HG02884 (cell line): ENCODE results near the gene TRAF3.
"Not testable (repeated sequence)": the region's sequence is repeated elsewhere in the genome, so short reads cannot be mapped to it uniquely, and the experiment has no call there.

Source experiments
- ATAC-seq: cut with Tn5 transposase; IDR thresholded peaks from one replicate; pipeline ENCODE4 v1.9.1; 2021; ENCODE audit warnings: mild to moderate bottlenecking, moderate library complexity; ENCODE audit not compliant: unreplicated experiment

The TRAF3 gene

GRCh38 chr14:102804858-102805257 lies 27.6 kb downstream of the TRAF3 start:
- ATAC-seq, result no peak

DNA sequence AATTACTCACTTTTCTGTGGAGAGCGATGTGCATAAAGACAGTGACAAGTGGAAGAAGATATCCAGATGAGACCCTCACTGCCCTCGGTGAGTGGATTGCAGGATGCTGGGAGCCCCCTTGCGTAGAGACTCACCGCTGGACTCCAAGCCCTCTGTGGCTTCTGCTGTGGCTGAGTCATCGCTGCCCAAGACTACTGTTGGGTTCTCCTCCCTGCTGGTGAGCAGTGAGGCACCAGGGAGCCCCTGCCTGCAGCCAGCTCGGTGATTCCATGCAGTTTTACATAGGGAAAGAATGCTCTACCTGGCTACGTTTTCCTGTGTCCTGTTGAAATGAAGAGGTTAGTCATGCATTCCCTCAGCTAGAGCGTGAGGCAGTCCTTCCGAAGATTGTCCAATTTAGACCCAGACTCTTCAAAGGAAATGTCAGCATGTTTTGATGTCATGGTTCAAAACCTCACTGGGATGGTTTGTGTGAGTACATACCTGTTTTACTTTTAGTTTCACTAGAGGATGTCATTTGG lies 28.2 kb downstream of the TRAF3 start:
- no peak for ATAC-seq

DNA sequence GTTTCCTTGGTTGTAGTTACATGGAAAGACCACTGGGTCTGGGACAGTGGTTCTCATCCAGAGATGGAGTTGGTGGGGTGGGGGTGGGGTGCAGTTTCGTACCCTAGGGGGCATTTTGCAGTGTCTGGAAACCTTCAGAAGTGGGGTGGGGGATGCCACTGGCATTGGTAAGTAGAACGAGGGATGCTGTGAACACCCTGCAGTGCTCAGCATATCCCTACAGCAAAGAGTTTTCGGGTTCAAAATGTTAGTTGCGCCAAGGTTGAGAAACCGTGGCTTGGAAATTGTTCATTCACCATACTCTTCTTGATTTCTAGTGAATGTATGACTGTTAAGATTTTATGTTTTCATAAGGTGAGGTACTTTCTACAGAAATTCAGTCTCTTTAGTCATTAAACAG lies 28.7 kb downstream of the TRAF3 start:
- ATAC-seq, result no peak

DNA sequence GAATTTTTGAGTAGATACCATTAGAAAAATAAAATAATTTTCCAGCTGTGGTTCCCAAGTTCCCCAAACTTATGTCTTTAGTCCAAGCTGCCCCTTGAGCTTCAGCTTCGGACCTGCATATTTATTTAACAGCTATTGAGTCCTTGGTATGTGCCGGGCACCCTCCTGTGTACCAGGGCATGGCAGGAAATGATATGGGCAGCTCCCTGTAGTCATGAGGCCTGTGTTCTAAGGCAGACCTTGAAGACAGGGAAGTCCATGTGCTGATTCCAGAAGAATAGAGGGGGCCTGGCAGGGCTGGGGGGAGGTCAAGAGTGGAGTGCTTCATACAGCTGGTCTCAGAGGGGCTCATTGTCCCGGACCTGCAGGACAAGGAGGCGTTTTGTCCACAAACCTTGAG lies 29.2 kb downstream of the TRAF3 start:
- ATAC-seq, result no peak

DNA sequence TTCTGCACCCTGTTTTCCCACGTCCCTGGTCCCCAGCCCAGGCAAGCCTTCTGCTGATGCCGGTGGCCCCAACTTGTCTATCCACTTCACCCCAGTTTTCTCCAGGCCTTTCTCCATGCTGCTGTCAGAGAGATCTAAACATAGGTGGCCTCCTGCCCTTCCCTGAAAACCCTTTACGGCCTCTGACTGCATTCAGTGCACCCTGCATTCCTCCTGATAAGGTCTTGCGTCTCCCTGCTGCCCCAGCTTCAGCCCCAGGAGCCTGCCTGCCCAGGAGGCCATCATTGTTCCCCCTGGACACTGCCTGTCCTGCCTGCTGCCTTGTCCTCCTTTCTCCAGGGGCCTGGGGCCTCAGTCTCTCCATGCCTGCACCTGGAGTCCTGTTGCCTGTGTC lies 29.8 kb downstream of the TRAF3 start:
- no peak for ATAC-seq

- no peak for ATAC-seq
Measured at GRCh38 chr14:102809870-102810269, 32.6 kb downstream of the TRAF3 start.

- no peak for ATAC-seq
Measured at GRCh38 chr14:102810523-102810922, 33.3 kb downstream of the TRAF3 start.

DNA sequence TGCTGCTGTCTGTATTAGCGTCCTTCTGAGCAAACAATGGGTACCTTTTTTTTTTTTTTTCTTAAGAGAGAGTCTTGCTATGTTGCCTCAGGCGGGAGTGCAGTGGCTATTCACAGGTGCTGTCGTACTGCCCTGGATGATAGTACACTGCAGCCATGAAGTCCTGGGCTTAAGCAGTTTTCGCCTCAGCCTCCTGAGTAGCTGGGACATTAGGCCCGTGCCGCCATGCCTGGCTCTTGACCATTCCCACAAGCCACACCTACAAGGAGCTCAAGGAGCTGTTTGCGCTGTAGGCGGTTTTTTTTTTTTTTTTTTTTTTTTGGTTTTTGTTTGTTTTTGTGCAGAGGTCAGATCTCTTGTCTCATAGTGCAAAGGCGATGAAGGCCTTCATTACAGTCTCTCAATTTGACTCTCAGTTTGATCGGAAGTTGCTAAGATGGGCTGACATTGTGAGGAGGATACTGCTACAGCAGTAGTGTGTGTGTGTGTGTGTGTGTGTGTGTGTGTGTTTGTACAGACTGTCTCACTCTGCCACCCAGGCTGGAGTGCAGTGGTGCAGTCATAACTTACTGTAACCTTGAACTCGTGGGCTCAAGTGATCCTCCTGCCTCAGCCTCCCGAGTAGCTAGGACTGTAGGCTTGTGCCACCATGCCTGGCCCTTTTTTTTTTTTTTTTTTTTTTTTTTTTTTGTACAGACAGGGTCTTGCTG lies 34.2 kb downstream of the TRAF3 start:
- ATAC-seq, result no peak

DNA sequence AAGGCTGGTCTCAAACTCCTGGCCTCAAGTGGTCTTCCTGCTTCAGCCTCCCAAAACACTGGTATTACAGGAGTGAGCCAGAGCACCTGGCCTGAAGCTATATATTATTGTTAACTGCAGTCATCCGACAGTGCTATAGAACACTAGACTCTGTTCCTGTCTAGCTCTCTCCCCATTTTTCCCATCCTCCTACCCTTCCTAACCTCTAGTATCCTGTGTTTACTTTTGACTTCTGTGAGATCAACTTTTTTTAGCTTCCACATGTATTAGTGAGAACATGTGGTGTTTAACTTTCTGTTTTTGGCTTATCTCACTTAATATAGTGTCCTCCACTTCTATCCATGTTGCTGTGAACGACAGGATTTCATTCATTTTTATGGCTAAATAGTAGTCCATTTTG lies 34.7 kb downstream of the TRAF3 start:
- no peak for ATAC-seq

- ATAC-seq, result no peak
Measured at GRCh38 chr14:102813691-102814090, 36.4 kb downstream of the TRAF3 start.

- no peak for ATAC-seq
Measured at GRCh38 chr14:102817318-102817717, 40.1 kb downstream of the TRAF3 start.

DNA sequence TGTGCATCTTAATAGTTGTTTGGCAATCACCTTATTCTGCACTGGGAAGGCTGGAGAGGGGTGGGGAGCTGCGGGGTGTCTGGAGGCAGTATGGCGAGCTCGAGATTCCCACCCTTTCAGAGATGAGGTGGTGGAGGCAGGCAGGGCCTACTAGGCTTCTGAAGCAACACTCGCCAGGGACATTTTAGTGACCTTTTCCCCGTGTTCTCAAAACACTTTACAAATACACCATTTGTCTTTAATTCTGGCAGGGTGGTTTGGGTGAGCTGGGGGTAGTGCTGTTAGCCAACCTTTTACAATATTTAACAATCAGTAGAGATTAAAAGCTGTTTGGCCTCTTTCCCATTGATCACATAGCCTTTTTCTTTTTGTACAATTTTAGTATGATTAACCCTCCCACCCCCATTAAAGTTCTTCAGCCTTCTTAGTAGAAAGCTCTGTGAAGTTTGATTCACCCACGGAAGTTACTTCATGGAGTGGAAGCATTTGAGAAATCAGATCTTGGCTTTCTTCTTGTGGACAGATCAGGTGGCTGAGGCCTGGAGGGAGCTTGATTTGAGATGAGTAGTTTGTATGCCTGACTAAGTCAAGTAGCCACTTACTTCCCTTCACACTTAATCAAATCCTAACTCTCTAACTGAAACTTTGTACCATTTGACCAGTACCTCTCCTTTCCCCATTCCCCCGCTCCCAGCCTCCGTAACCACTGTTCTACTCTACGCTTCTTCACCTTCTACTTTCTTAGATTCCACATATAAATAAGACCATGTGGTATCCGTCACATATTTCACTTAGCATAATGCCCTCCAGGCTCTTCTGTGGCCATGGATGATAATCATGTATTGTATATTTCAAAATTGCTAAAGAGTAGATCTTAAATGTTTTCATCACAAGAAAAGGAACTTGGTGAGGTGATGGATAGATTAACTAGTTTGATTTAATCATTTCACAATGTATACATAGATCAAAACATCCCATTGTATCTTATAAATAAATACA lies 41.0 kb downstream of the TRAF3 start:
- ATAC-seq, result no peak

GRCh38 chr14:102819176-102819628 lies 42.0 kb downstream of the TRAF3 start:
- peak; percentile 69 for ATAC-seq

DNA sequence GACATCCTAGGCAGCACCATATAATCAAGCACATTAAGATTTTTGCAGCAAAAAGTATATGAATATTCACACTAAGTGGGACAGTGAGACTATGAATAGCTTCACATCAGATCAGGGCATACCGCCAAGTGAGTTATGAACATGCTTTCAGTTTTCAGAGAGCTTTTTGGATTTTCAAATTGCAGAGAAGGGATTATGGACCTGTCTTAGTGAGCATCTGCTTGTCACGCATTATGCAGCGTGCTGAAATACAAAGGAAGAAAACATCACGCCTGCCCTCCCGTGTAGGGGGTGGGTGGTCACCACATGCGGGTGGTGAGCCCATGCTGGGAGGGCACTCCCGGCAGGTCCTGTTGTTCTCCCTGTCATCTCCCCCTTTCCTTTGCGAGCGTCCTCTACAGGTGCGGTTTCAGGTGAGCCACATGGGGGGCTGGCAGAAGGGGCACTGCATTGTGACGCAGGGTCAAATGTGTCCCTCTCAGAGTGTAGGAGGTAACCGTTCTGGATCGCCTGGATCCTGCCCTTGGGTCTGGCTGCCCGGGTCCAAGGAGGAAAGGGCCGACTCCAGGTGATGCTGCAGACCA lies 42.6 kb downstream of the TRAF3 start:
- peak; percentile 23 for ATAC-seq

DNA sequence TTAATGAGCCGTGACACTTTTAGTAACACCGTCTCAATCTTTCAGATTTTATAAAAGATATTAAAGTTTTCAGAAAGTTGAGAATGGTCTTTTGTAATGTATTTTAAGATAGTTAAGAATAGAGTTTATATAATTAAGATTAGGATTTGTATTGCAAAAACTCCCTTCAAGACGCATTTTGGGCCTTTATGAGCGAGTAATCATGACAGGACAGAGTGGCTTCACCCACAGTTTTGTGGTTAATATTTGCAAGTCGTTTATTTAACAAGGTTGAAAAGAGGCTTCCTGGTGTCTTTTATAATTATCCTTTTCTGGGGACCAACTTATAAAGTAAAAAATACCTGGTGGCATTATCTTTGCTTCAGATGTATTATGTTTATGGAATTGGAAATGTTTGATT lies 44.0 kb downstream of the TRAF3 start:
- no peak for ATAC-seq

DNA sequence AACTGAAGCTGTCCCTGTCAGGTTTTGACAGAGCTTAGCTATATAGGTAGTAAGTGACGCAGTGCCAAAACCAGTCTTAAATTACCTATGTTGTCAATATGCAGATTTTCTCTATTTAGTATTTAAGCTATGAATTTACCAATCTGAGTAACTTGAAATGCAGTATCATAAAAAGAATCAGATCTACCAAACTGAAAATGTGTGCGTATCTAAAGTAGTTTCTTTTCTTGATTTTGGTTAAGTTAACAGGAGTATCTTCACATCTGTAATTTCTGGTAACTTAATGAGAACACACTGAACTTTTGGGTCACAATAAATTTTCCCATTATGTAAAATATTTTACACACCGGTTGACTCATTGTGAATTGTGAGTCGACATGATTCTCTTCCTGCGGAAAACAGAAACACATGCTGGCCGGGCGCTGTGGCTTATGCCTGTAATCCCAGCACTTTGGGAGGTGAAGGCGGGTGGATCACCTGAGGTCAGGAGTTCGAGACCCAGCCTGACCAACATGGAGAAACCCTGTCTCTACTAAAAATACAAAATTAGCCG lies 45.1 kb downstream of the TRAF3 start:
- ATAC-seq, result no peak

- ATAC-seq, result not testable (repeated sequence)
Measured at GRCh38 chr14:102822887-102823286, 45.6 kb downstream of the TRAF3 start.

GRCh38 chr14:102823546-102823945 lies 46.3 kb downstream of the TRAF3 start:
- no peak for ATAC-seq

DNA sequence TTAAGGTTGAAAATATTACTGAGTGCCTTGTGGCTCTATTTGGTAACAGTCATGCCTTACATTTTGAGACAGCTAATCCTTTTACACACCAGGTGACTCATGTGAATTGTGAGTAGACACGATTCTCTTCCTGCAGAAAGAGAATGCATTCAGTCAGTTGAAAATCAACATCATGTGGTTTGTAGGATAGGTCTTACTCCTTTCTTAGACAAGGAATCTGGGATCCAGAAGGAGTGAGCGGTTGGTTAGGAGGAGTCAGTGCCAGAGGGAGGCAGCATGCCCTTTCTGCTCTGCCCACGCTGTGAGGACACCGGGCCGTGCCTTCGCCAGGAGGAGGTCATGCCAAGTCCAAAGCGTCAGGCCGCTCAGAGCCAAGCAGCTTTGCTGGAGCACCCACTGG lies 47.6 kb downstream of the TRAF3 start:
- ATAC-seq, result no peak

DNA sequence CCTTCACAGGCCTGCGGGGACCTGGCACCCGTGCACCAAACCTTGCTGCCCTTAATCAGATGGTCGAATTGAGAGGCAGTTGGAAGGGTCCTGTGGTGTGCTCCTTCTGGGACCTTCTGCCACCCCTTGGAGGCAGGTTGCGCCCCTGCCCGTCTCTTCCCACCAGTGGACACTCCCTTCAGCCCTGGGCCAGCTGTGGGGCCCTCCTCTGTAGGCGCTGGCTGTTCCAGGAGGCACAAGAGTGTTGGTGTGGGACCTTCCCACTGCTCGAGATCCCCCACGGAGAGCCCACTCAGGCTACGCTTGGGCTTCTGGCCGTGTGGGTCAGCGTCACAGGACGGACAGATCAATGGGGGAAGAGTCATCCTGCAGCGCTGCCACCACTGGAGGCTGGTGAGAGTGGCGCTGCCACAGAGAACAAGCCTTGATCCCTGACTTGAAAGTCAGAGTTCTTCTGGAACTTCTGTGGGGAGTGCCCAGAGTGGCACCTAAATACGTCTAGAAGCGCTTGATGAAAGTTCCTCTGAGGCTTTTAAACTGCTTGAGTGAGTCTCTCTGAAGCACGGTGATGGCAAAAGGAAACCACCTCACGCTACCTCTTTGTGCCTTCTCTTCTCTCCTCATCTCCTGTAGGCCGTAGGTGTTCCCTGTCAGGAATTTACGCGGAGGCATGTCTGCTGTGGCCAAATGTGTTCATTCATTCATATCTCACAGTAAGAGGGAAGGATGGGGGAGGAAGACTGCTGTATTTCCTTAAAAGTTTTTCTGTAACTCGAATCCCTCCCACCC lies 48.3 kb downstream of the TRAF3 start:
- no peak for ATAC-seq
